Body of pancreas (tissue), 4 donors: ENCODE measurements around the gene VWA2.

ENCODE experiments used
- POLR2A ChIP-seq, 3 donors: fragments of 450-650 bp; IDR thresholded peaks; one replicate each; pipeline ENCODE4 v1.6.1; 2016; ENCODE audit warnings: antibody characterized with exemption in 3 of 3, mild to moderate bottlenecking in 2 of 3
- TF ChIP-seq, protein P1 (sequence below), 7 experiments: fragments of 450-650 bp in 4 of 7; fragments of 200-600 bp in 3 of 7; sonication (generic) in 3 of 7; IDR thresholded peaks; one replicate each; pipeline ENCODE4 v1.5.1; 2016 to 2019; ENCODE audit warnings: antibody characterized with exemption in 7 of 7

GRCh38 chr10:114272696-114273095 lies 33.6 kb downstream of the VWA2 start:
- no peak for TF ChIP-seq POLR2A (IDR thresholded peaks at IDR 0.05)
- TF ChIP-seq, protein P1, sequence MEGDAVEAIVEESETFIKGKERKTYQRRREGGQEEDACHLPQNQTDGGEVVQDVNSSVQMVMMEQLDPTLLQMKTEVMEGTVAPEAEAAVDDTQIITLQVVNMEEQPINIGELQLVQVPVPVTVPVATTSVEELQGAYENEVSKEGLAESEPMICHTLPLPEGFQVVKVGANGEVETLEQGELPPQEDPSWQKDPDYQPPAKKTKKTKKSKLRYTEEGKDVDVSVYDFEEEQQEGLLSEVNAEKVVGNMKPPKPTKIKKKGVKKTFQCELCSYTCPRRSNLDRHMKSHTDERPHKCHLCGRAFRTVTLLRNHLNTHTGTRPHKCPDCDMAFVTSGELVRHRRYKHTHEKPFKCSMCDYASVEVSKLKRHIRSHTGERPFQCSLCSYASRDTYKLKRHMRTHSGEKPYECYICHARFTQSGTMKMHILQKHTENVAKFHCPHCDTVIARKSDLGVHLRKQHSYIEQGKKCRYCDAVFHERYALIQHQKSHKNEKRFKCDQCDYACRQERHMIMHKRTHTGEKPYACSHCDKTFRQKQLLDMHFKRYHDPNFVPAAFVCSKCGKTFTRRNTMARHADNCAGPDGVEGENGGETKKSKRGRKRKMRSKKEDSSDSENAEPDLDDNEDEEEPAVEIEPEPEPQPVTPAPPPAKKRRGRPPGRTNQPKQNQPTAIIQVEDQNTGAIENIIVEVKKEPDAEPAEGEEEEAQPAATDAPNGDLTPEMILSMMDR (IDR thresholded peaks at IDR 0.05), result no peak
